Left ventricle myocardium superior (tissue), 1 donor: ENCODE measurements around the gene MTM1. TPM values are rescaled to one million over a fixed set of nuclear protein-coding genes. Genes with fewer than 3 reads are reported as not detected.

ENCODE experiments used
- ATAC-seq: fragments of 200-7000 bp; cut with Tn5 transposase; one replicate; pipeline ENCODE4 v1.9.1; 2020; ENCODE audit warnings: mild to moderate bottlenecking, moderate library complexity
- DNase-seq: peaks from one replicate; pipeline ENCODE4 v3.0.0-alpha.2; 2020
- intact Hi-C: fragments of 100-400 bp; cut with micrococcal nuclease; formaldehyde crosslinking; loops from one replicate; pipeline ENCODE4 v1.11.0; 2022
- total RNA-seq: library from RNA; stranded (reverse); fragmentation: NEBNext Ultra II Directional; extraction: Animal tissue kit (Norgen Biotek cat#: 25700); gene quantifications from one replicate; pipeline ENCODE4 v1.2.1, GENCODE V29; 2021
- donor health status: DM: no; HTN: yes; CAD: no; lungs with severe emphysema.

MTM1 gene
- total RNA-seq, 1 donor from 2014 or later: 14.6 TPM

DNA sequence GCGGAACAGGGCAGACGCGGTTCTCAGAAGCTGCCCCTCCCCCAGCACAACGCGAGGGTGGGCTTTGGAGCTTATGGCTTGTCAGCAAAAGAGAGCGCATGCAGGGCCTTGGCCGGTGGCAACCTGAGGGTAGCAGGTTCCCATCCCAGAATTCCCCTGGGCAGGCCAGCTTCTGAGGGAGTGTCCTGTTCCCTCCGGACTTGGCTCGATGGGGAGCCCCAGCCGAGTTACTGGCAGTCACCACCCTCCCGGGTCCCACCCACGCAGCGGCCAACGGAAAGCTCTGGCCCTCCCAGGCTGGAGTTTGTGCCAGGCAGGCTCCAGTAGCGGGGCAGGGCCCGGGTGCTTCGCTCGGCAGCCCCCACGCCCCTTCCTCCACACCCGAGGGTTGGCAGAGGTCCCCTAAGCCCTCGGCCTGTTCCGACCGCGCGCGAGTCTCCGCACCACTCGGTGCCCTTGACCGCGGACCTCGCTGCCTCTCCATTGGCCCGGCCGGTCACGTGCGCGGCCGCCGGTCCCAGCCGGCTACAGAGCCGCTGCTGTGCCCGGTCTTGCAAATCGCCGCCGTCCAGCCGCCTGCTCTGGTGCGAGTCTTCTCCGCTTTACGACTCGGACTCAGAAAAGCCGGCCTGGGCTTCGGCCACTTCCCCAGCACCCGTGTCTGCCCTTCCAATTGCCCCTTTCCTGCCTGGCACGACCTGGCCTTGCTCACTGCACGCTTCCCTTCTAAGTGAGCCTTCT, 20.9 kb upstream of the MTM1 start:
- peak; percentile 82 for DNase-seq
- peak; percentile 96 for ATAC-seq
- intact Hi-C loops: no loop called here

GRCh38 chrX:150548251-150548650, 20.2 kb upstream of the MTM1 start:
- no peak for DNase-seq
- intact Hi-C loops: no loop called here
- no peak for ATAC-seq

- intact Hi-C loops: no loop called here
- ATAC-seq (no peak), DNase-seq (no peak)
Observed at GRCh38 chrX:150548684-150549083, 19.7 kb upstream of the MTM1 start.

DNA sequence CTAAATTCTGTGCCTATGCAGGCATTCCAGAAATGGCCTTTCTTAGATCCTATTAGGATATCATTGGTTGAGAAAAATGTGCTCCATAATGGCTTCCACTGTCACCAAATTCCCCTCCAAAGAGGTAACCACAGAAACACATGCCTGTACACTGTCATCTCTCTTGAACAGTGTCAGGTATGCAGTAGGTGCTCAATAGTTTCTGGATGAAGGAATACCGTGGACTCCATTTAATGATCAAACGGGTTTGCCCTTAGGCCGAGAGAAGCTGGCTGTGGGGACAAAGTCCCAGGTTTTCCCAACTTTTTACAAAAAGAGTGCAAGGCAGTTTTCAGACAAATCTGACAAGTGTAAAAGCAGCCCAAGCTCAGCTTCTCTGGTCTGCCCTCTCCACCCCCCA, 16.5 kb upstream of the MTM1 start:
- ATAC-seq: no peak
- intact Hi-C loops: no loop called here
- DNase-seq: no peak

- ATAC-seq (no peak), DNase-seq (no peak)
- intact Hi-C loops: no loop called here
Observed at GRCh38 chrX:150558424-150558823, 10.0 kb upstream of the MTM1 start.

DNA sequence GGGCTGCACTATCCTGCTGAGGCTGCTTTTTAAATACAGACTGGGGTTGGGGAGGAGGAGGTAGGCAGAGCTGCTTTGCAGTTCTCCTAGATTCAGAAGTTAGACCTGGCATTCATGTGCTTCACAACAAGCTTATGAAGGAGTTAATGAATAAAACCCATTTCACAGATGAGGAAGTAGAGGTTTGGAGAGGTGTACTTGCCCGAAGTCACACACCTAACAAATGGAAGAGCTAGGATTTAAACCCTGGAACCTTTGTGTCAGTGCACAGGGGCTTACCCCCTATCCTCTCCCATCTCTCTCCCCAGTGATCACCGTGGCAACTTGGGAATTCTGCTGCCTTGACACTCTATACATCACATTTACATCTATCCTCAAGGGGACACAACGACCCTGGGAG, 3.6 kb upstream of the MTM1 start:
- ATAC-seq: no peak
- no peak for DNase-seq
- intact Hi-C loops: no loop called here

- ATAC-seq (no peak), DNase-seq (no peak)
- intact Hi-C loops: no loop called here
Observed at GRCh38 chrX:150565551-150565950, 2.9 kb upstream of the MTM1 start.

- intact Hi-C loops: no loop called here
- DNase-seq (no peak), ATAC-seq (no peak)
Observed at GRCh38 chrX:150566734-150567182, 1.7 kb upstream of the MTM1 start.

DNA sequence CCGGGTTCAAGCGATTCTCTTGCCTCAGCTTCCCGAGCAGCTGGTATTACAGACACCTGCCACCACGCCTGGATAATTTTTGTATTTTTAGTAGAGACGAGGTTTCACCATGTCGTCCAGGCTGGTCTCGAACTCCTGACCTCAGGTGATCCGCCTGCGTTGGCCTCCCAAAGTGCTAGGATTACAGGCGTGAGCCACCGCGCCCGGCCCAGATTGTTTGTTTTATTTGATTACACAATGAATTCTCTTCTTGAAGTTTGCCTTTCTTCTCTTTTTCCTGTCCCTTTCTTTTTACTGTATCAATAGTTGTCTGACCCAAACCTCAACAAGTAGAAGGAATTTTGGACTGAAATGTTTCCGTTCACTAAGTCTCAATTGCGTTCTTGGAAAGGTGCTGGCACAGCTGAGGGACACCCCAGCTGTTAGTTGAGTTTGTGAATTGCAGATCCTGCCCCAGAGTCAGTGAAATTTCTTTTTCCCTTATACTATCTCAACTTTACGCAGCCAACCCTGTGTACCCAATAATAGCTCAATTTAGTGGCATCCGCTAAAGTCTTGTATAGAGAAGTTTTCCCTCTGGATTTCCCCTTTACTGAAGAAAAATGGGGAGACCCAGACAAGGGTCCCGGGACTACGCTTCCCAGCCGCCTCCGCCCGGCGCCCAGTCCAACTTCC, 639 bp upstream of the MTM1 start:
- ATAC-seq (no peak), DNase-seq (no peak)
- intact Hi-C loops: no loop called here

GRCh38 chrX:150569155-150569477, 695 bp downstream of the MTM1 start:
- intact Hi-C loops: no loop called here
- ATAC-seq: peak; percentile 34
- peak; percentile 54 for DNase-seq

DNA sequence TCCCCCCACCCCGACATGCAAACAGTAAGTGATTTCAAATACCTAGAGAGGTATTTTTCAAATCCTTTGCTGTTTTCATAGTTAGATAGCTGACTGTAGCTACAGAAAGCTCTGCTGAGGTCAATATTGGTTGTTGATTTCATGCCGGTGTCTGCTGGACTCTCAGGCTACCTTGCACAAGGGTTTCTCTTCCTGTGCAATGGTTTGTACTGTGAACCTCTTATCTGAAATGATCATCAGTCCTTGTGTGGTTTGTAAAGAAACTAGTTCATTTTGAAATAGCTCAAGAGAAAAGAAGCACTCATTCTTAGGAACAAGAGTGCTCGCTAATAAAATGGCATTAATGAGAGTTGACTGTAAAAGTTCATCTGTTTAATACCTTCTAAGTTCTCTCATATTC, 2.1 kb downstream of the MTM1 start:
- no peak for DNase-seq
- intact Hi-C loops: no loop called here
- no peak for ATAC-seq

GRCh38 chrX:150572206-150572605, 3.8 kb downstream of the MTM1 start:
- DNase-seq (no peak), ATAC-seq (no peak)
- intact Hi-C loops: no loop called here

- no peak for ATAC-seq
- DNase-seq: no peak
- intact Hi-C loops: no loop called here
Observed at GRCh38 chrX:150573106-150573505, 4.7 kb downstream of the MTM1 start.

GRCh38 chrX:150573702-150574101, 5.3 kb downstream of the MTM1 start:
- ATAC-seq (no peak), DNase-seq (no peak)
- intact Hi-C loops: no loop called here

DNA sequence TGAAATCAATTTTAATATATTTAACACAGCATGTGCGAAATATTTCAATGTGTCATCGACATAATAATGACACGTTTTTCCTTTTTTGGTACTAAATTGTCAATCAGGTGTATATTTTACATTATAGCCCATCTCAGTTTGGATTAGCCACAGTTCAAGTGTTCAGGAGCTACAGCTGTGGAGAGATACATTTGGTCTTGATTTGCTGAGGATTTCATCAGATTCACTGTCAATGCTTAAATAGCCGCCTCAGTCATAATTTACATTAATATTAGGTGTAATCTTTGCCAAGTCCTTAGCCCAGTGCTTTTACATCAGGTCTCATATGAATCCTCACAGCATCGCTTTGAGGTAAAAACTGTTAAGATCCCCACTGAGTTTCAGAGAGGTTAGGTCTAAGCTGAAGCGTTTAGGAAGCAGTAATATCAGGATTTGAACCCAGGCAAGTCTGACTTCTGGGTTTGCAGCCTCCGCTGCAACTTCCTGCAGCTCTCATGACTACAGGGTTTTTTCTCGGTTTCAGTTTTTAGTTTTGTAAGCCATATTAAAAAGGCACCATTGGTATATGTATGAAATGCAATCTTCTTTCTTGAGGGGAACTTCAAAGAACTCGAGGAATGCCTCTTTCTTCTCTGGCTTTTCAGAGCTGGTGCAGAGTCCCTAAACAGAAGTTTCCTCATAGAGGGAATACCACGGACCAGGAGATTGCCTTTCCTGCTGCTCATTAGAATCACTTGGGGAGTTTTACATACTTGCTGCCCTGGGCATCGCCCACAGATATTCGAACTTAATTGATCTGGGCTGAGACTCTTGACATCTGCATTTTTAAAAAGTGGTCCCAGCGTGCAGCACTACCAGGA, 6.4 kb downstream of the MTM1 start:
- intact Hi-C loops: no loop called here

DNA sequence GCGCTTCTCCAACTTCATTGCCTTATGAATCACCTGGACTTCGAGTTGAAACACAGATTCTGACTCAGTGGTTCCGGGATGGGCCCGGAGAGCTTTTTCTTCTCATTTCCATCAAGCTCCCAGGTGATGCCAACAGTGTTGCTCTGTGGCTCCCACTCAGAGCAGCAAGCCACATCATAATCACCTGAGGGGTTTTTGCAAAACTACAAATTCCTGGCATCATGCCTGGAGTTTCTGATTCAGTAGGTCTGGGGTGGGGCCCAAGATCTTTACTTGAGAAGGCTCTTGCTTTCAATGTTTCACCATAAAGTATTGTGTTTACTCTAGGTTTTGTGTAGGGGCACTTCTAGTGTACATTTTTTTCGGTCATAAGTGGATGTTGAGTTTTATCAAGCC, 7.0 kb downstream of the MTM1 start:
- intact Hi-C loops: no loop called here
- DNase-seq: no peak
- ATAC-seq: no peak

More for the DNA sequence above, 6.4 kb downstream of the MTM1 start:
- ATAC-seq (no peak), DNase-seq (no peak)

GRCh38 chrX:150577174-150577573, 8.8 kb downstream of the MTM1 start:
- no peak for DNase-seq
- intact Hi-C loops: no loop called here
- ATAC-seq: no peak

DNA sequence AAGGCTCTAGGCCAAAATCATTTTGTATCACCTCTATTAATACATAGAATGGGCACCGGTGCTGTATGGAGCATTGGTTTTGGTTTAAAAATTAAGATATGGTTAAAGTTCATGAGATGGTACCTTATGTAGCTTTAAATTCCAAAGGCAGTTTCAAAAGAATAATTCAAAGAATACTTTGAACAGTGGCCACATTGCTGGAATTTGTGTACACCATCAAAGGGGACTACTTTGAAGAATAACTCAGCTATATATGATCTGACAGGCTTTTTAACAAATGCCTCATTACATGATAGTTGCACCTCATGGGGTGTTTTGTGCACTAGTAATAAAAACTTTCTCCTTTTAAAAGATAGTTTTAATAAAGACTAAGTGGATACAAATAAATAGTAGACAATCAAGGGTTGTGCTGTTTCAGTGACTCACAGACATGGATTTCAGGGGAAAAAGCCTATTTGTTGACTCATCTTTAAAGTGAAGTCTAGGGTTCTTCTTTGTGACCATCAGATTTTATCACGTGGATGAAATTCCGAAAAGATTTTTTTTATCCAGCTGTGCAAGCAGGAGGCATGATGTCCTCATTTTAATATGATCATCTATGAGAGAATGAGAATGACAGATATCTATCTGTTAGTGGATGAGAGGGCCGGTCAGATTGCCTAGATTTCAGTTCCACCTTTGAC, 12.8 kb downstream of the MTM1 start:
- ATAC-seq (no peak), DNase-seq (no peak)
- intact Hi-C loops: no loop called here

GRCh38 chrX:150582338-150582948, 14.0 kb downstream of the MTM1 start:
- no peak for ATAC-seq
- DNase-seq: no peak
- intact Hi-C loops: no loop called here
